ENCODE measurements around the gene NDUFAF8.

Gene NDUFAF8

GRCh38 chr17:81202318-81202717 lies 36.8 kb upstream of the NDUFAF8 start:
- no peak overlapping the region for H2BK5ac ChIP-seq (ENCODE audit: low read length)
- no peak overlapping the region for H2AFZ ChIP-seq (ENCODE audit: low read length)
- H2AK5ac ChIP-seq (ENCODE audit: low read depth, low read length) = no peak overlapping the region
- no peaks in the 10 kb centered on the region for H3K4me1 ChIP-seq (ENCODE audit: control insufficient read depth in 2 of 2, insufficient read depth in 1 of 2, low read depth in 1 of 2, low read length in 2 of 2)
- H2BK120ac ChIP-seq (ENCODE audit: low read depth, low read length) = no peak overlapping the region
- H2BK15ac ChIP-seq (ENCODE audit: low read length) = no peak overlapping the region
- H3K18ac ChIP-seq (ENCODE audit: low read length) = no peak overlapping the region
- no peak overlapping the region for H3K14ac ChIP-seq (ENCODE audit: low read length)
- no peak overlapping the region for H3K27ac ChIP-seq (replicated peaks; ENCODE audit: low read length)
- peaks cover 31 to 74% of the 10 kb centered on the region in 2 donors for H3K36me3 ChIP-seq (replicated peaks in 1 of 2; ENCODE audit: control insufficient read depth in 2 of 2, insufficient read depth in 2 of 2, low read length in 2 of 2)
- H4K8ac ChIP-seq (ENCODE audit: low read depth, low read length) = no peak overlapping the region
- peaks cover 3% of the 10 kb centered on the region for H3K79me1 ChIP-seq (ENCODE audit: low read depth, low read length)
- no peak overlapping the region for H3K4me2 ChIP-seq (ENCODE audit: insufficient read depth, low read length, poor library complexity, severe bottlenecking)
- H2BK12ac ChIP-seq (ENCODE audit: low read length) = no peak overlapping the region
- H3K4ac ChIP-seq (ENCODE audit: low read length) = no peak overlapping the region
- H4K91ac ChIP-seq (ENCODE audit: low read depth, low read length, poor library complexity) = no peak overlapping the region
- no CpG with 5 or more reads among the region's 10 CpGs for WGBS, 2 donors (ENCODE audit: extremely low coverage in 2 of 2, insufficient read length in 2 of 2, insufficient replicate concordance in 1 of 2)
- no peak overlapping the region for H3K9ac ChIP-seq (ENCODE audit: low read depth, low read length, poor library complexity)
- DNase-seq (ENCODE audit: low spot score) = no peak
- H3K9me3 ChIP-seq (replicated peaks in 1 of 2; ENCODE audit: control insufficient read depth in 2 of 2, insufficient read depth in 1 of 2, low read depth in 1 of 2, low read length in 2 of 2) = no peaks in the 10 kb centered on the region
- H3K27me3 ChIP-seq (ENCODE audit: control insufficient read depth in 3 of 3, insufficient read depth in 3 of 3, low read depth in 1 of 3, low read length in 3 of 3) = no peaks in the 10 kb centered on the region
- no peak overlapping the region for H3K23ac ChIP-seq (ENCODE audit: low read depth, low read length, poor library complexity)
- H3K4me3 ChIP-seq (ENCODE audit: low read length in 2 of 2) = peak overlapping the region in 1 of 2 donors; percentile 6

- Histone ChIP-seq H3K4me2 (ENCODE audit: insufficient read depth, low read length, poor library complexity, severe bottlenecking) (no peak overlapping the region), H4K91ac (ENCODE audit: low read depth, low read length, poor library complexity) (no peak overlapping the region), H3K27ac (replicated peaks; ENCODE audit: low read length) (no peak overlapping the region), H3K4me1 (ENCODE audit: control insufficient read depth in 2 of 2, insufficient read depth in 1 of 2, low read depth in 1 of 2, low read length in 2 of 2) (no peaks in the 10 kb centered on the region), H2BK120ac (ENCODE audit: low read depth, low read length) (no peak overlapping the region), H2BK12ac (ENCODE audit: low read length) (no peak overlapping the region), H3K4me3 (ENCODE audit: low read length in 2 of 2) (no peak overlapping the region), H3K4ac (ENCODE audit: low read length) (no peak overlapping the region), H2BK15ac (ENCODE audit: low read length) (no peak overlapping the region), H4K8ac (ENCODE audit: low read depth, low read length) (no peak overlapping the region), H2AK5ac (ENCODE audit: low read depth, low read length) (no peak overlapping the region), H3K9ac (ENCODE audit: low read depth, low read length, poor library complexity) (peak overlapping the region; percentile 9), H2BK5ac (ENCODE audit: low read length) (peak overlapping the region; percentile 10), H3K23ac (ENCODE audit: low read depth, low read length, poor library complexity) (no peak overlapping the region), H3K9me3 (replicated peaks in 1 of 2; ENCODE audit: control insufficient read depth in 2 of 2, insufficient read depth in 1 of 2, low read depth in 1 of 2, low read length in 2 of 2) (peaks cover 0 to 4% of the 10 kb centered on the region in 2 donors), H3K18ac (ENCODE audit: low read length) (no peak overlapping the region), H3K79me1 (ENCODE audit: low read depth, low read length) (peaks cover 7% of the 10 kb centered on the region), H3K14ac (ENCODE audit: low read length) (no peak overlapping the region), H2AFZ (ENCODE audit: low read length) (no peak overlapping the region), H3K27me3 (ENCODE audit: control insufficient read depth in 3 of 3, insufficient read depth in 3 of 3, low read depth in 1 of 3, low read length in 3 of 3) (no peaks in the 10 kb centered on the region), H3K36me3 (replicated peaks in 1 of 2; ENCODE audit: control insufficient read depth in 2 of 2, insufficient read depth in 2 of 2, low read length in 2 of 2) (peaks cover 30 to 74% of the 10 kb centered on the region in 2 donors)
- DNase-seq (ENCODE audit: low spot score) = no peak
- WGBS, 2 donors (ENCODE audit: extremely low coverage in 2 of 2, insufficient read length in 2 of 2, insufficient replicate concordance in 1 of 2) = no CpG with 5 or more reads among the region's 20 CpGs
Observed at GRCh38 chr17:81203136-81203535, 36.0 kb upstream of the NDUFAF8 start.

GRCh38 chr17:81204578-81204977 lies 34.5 kb upstream of the NDUFAF8 start:
- no peak overlapping the region for H3K14ac ChIP-seq (ENCODE audit: low read length)
- no peak overlapping the region for H3K27ac ChIP-seq (replicated peaks; ENCODE audit: low read length)
- H3K23ac ChIP-seq (ENCODE audit: low read depth, low read length, poor library complexity) = peak overlapping the region; percentile 89
- no peaks in the 10 kb centered on the region for H3K4me1 ChIP-seq (ENCODE audit: control insufficient read depth in 2 of 2, insufficient read depth in 1 of 2, low read depth in 1 of 2, low read length in 2 of 2)
- H3K9ac ChIP-seq (ENCODE audit: low read depth, low read length, poor library complexity) = no peak overlapping the region
- no peak overlapping the region for H3K18ac ChIP-seq (ENCODE audit: low read length)
- H2BK120ac ChIP-seq (ENCODE audit: low read depth, low read length) = no peak overlapping the region
- no peak overlapping the region for H2BK5ac ChIP-seq (ENCODE audit: low read length)
- H3K4me2 ChIP-seq (ENCODE audit: insufficient read depth, low read length, poor library complexity, severe bottlenecking) = no peak overlapping the region
- DNase-seq (ENCODE audit: low spot score) = no peak
- no peak overlapping the region for H2BK12ac ChIP-seq (ENCODE audit: low read length)
- H2AK5ac ChIP-seq (ENCODE audit: low read depth, low read length) = no peak overlapping the region
- no peak overlapping the region for H4K91ac ChIP-seq (ENCODE audit: low read depth, low read length, poor library complexity)
- no peak overlapping the region for H3K4ac ChIP-seq (ENCODE audit: low read length)
- no peaks in the 10 kb centered on the region for H3K27me3 ChIP-seq (ENCODE audit: control insufficient read depth in 3 of 3, insufficient read depth in 3 of 3, low read depth in 1 of 3, low read length in 3 of 3)
- H3K36me3 ChIP-seq (replicated peaks in 1 of 2; ENCODE audit: control insufficient read depth in 2 of 2, insufficient read depth in 2 of 2, low read length in 2 of 2) = peaks cover 25 to 71% of the 10 kb centered on the region in 2 donors
- peaks cover 0 to 4% of the 10 kb centered on the region in 2 donors for H3K9me3 ChIP-seq (replicated peaks in 1 of 2; ENCODE audit: control insufficient read depth in 2 of 2, insufficient read depth in 1 of 2, low read depth in 1 of 2, low read length in 2 of 2)
- WGBS, 2 donors (ENCODE audit: extremely low coverage in 2 of 2, insufficient read length in 2 of 2, insufficient replicate concordance in 1 of 2) = no CpG with 5 or more reads among the region's 10 CpGs
- H4K8ac ChIP-seq (ENCODE audit: low read depth, low read length) = peak overlapping the region; percentile 82
- H2AFZ ChIP-seq (ENCODE audit: low read length) = no peak overlapping the region
- H3K79me1 ChIP-seq (ENCODE audit: low read depth, low read length) = peaks cover 7% of the 10 kb centered on the region
- H3K4me3 ChIP-seq (ENCODE audit: low read length in 2 of 2) = peak overlapping the region in 1 of 2 donors; percentile 60
- H2BK15ac ChIP-seq (ENCODE audit: low read length) = no peak overlapping the region

GRCh38 chr17:81206166-81206565 lies 33.0 kb upstream of the NDUFAF8 start:
- H3K27me3 ChIP-seq (ENCODE audit: control insufficient read depth in 3 of 3, insufficient read depth in 3 of 3, low read depth in 1 of 3, low read length in 3 of 3) = no peaks in the 10 kb centered on the region
- no peak overlapping the region for H3K23ac ChIP-seq (ENCODE audit: low read depth, low read length, poor library complexity)
- H3K4me3 ChIP-seq (ENCODE audit: low read length in 2 of 2) = no peak overlapping the region
- H2BK120ac ChIP-seq (ENCODE audit: low read depth, low read length) = no peak overlapping the region
- no peak overlapping the region for H4K8ac ChIP-seq (ENCODE audit: low read depth, low read length)
- WGBS, 2 donors (ENCODE audit: extremely low coverage in 2 of 2, insufficient read length in 2 of 2, insufficient replicate concordance in 1 of 2) = no CpG with 5 or more reads among the region's 4 CpGs
- H2BK5ac ChIP-seq (ENCODE audit: low read length) = no peak overlapping the region
- peaks cover 22 to 55% of the 10 kb centered on the region in 2 donors for H3K36me3 ChIP-seq (replicated peaks in 1 of 2; ENCODE audit: control insufficient read depth in 2 of 2, insufficient read depth in 2 of 2, low read length in 2 of 2)
- no peak overlapping the region for H3K18ac ChIP-seq (ENCODE audit: low read length)
- H2BK15ac ChIP-seq (ENCODE audit: low read length) = no peak overlapping the region
- peaks cover 4% of the 10 kb centered on the region for H3K79me1 ChIP-seq (ENCODE audit: low read depth, low read length)
- no peak overlapping the region for H3K27ac ChIP-seq (replicated peaks; ENCODE audit: low read length)
- no peak overlapping the region for H2AFZ ChIP-seq (ENCODE audit: low read length)
- no peak overlapping the region for H3K4me2 ChIP-seq (ENCODE audit: insufficient read depth, low read length, poor library complexity, severe bottlenecking)
- H4K91ac ChIP-seq (ENCODE audit: low read depth, low read length, poor library complexity) = no peak overlapping the region
- DNase-seq (ENCODE audit: low spot score) = no peak
- H3K4me1 ChIP-seq (ENCODE audit: control insufficient read depth in 2 of 2, insufficient read depth in 1 of 2, low read depth in 1 of 2, low read length in 2 of 2) = no peaks in the 10 kb centered on the region
- no peak overlapping the region for H2BK12ac ChIP-seq (ENCODE audit: low read length)
- no peak overlapping the region for H3K14ac ChIP-seq (ENCODE audit: low read length)
- H3K9ac ChIP-seq (ENCODE audit: low read depth, low read length, poor library complexity) = no peak overlapping the region
- H2AK5ac ChIP-seq (ENCODE audit: low read depth, low read length) = no peak overlapping the region
- peaks cover 0 to 4% of the 10 kb centered on the region in 2 donors for H3K9me3 ChIP-seq (replicated peaks in 1 of 2; ENCODE audit: control insufficient read depth in 2 of 2, insufficient read depth in 1 of 2, low read depth in 1 of 2, low read length in 2 of 2)
- H3K4ac ChIP-seq (ENCODE audit: low read length) = no peak overlapping the region
